OCI-LY3 (cell line): ENCODE results near the gene CMIP.

ENCODE experiments used
- EZH2phosphoT487 ChIP-seq: fragments of 200-600 bp; shearing (Covaris generic); IDR thresholded peaks from 2 replicates; pipeline ENCODE4 v1.6.1; 2018; ENCODE audit warnings: antibody characterized with exemption, mixed run types, low read depth
- TF ChIP-seq, protein P1 (sequence below): fragments of 200-600, 300-600 bp; sonication (generic); IDR thresholded peaks from 2 replicates; pipeline ENCODE4 v1.5.1; 2014; ENCODE audit warnings: antibody characterized with exemption, low read length, low read depth

DNA sequence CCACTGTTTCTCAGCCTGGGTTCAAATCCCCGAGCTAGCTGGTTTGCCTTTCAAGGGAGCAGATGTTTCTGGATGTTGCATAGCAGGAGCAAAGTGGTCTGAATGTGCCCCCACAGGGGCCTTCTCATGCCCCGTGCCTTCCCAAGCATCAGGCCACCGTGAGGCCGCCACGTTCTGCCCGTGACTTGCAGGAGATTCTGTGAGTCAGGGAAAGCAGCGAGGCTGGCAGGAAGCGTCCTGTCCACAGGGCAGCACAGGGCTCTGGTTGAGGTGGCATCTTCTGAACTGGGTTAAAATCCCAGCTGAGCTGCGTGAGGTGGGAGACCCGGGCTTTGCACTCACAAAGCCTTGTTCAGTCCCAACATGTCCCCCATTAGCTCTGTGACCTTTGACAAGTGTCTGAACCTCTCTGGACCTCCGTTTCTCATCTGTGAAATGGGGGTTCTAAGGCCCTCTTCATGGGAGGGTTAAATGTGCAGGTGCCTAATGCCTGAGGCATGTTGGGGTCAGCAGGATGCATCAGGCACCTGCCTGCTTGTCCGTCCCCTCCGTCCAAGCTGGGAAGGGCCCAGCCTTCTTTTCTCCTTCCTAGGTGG lies 239.7 kb downstream of the CMIP start:
- TF ChIP-seq, protein P1, sequence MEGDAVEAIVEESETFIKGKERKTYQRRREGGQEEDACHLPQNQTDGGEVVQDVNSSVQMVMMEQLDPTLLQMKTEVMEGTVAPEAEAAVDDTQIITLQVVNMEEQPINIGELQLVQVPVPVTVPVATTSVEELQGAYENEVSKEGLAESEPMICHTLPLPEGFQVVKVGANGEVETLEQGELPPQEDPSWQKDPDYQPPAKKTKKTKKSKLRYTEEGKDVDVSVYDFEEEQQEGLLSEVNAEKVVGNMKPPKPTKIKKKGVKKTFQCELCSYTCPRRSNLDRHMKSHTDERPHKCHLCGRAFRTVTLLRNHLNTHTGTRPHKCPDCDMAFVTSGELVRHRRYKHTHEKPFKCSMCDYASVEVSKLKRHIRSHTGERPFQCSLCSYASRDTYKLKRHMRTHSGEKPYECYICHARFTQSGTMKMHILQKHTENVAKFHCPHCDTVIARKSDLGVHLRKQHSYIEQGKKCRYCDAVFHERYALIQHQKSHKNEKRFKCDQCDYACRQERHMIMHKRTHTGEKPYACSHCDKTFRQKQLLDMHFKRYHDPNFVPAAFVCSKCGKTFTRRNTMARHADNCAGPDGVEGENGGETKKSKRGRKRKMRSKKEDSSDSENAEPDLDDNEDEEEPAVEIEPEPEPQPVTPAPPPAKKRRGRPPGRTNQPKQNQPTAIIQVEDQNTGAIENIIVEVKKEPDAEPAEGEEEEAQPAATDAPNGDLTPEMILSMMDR, result no peak
- no peak for TF ChIP-seq EZH2phosphoT487
